HCT116 (cell line): ENCODE data around the gene COA3.

ENCODE experiments used
- JUND ChIP-seq: IDR thresholded peaks from 2 replicates; pipeline ENCODE4 v1.6.1; 2012
- SIN3A ChIP-seq: IDR thresholded peaks from 2 replicates; pipeline ENCODE4 v1.6.1; 2012; ENCODE audit warnings: low read depth

DNA sequence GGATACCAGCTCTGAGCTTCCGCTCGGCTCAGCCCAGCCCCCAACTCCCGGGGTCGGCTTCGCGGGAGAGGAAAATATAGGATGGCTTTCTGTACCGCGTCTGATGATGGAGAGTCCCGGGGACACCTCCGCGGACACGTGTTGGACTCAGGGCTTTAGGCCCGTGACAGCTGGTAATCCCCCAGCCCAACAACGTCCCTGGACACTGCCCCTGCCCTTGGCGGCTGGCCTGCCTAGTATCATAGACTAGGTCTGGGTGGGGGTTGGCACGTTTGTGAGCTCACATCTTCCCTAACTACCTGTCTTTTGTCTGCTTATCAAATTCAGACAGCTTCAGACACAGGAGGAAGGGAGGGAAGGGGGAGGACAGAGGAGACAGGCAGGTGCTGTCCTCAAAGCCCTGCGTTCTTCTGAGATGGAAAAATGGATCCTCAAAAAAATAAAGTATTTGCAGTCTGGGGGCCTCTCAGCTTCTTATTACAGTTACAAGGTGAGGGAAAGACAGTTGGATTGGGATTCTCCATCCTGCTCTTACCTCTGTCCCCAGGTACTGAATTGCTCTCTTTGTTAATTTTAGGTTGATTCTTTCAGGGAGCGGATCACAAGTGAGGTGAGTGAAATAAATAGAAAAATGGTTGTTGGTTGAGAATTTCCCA is 35.4 kb upstream of the COA3 start:
- TF ChIP-seq JUND (no peak), SIN3A (no peak)
